NCI-H2171 treated with DMSO at 0.1 percent for 48 hours (cell line): Measurements from ENCODE around the gene DCX.
"Not testable (repeated sequence)": the region's sequence is repeated elsewhere in the genome, so short reads cannot be mapped to it uniquely, and the experiment has no call there.

Experiments
- DNase-seq: peaks from one replicate; lab custom pipeline; 2025; lab: John Stamatoyannopoulos, UW

The DCX gene

GRCh38 chrX:111365770-111366325 is 46.1 kb downstream of the DCX start:
- DNase-seq: no peak

- no peak for DNase-seq
These were observed 48.3 kb downstream of the DCX start for GRCh38 chrX:111363741-111364140.

- no peak for DNase-seq
These were observed 50.2 kb downstream of the DCX start for GRCh38 chrX:111361751-111362150.

GRCh38 chrX:111360839-111361238 is 51.2 kb downstream of the DCX start:
- peak; percentile 7 for DNase-seq

- no peak for DNase-seq
These were observed 56.4 kb downstream of the DCX start for GRCh38 chrX:111355523-111356115.

GRCh38 chrX:111354496-111354895 is 57.5 kb downstream of the DCX start:
- DNase-seq: no peak

- DNase-seq: no peak
These were observed 58.2 kb downstream of the DCX start for GRCh38 chrX:111353793-111354192.

- peak; percentile 73 for DNase-seq
These were observed 59.6 kb downstream of the DCX start for GRCh38 chrX:111352424-111352823.

- no peak for DNase-seq
These were observed 62.1 kb downstream of the DCX start for GRCh38 chrX:111349934-111350333.

GRCh38 chrX:111349101-111349500 is 62.9 kb downstream of the DCX start:
- DNase-seq: no peak

- DNase-seq: peak; percentile 81
These were observed 63.6 kb downstream of the DCX start for GRCh38 chrX:111348429-111348828.

- DNase-seq: not testable (repeated sequence)
These were observed 65.8 kb downstream of the DCX start for GRCh38 chrX:111346150-111346549.

- no peak for DNase-seq
These were observed 71.9 kb downstream of the DCX start for GRCh38 chrX:111340054-111340453.

GRCh38 chrX:111339212-111339611 is 72.8 kb downstream of the DCX start:
- no peak for DNase-seq

- DNase-seq: no peak
These were observed 73.8 kb downstream of the DCX start for GRCh38 chrX:111338095-111338698.

GRCh38 chrX:111337067-111337637 is 74.8 kb downstream of the DCX start:
- no peak for DNase-seq

GRCh38 chrX:111336141-111336540 is 75.9 kb downstream of the DCX start:
- no peak for DNase-seq

GRCh38 chrX:111329370-111329769 is 82.6 kb downstream of the DCX start:
- DNase-seq: no peak

- DNase-seq: no peak
These were observed 83.1 kb downstream of the DCX start for GRCh38 chrX:111328858-111329257.

GRCh38 chrX:111322231-111322855 is 89.6 kb downstream of the DCX start:
- DNase-seq: no peak

GRCh38 chrX:111319451-111319850 is 92.5 kb downstream of the DCX start:
- no peak for DNase-seq

GRCh38 chrX:111318901-111319300 is 93.1 kb downstream of the DCX start:
- no peak for DNase-seq

GRCh38 chrX:111309083-111309482 is 102.9 kb downstream of the DCX start:
- no peak for DNase-seq
